H9 (cell line): ENCODE results near the gene CCDC30. TPM values are rescaled to one million over a fixed set of nuclear protein-coding genes. Genes with fewer than 3 reads are reported as not detected.

Experiments
- DNase-seq: peaks from one replicate; pipeline ENCODE4 v3.0.0-alpha.2; 2017
- H2AFZ ChIP-seq: one replicate; pipeline ENCODE4 v1.6.1; 2013; ENCODE audit warnings: mild to moderate bottlenecking, low read length, control low read depth, moderate library complexity
- H2AK5ac ChIP-seq: 2 replicates; pipeline ENCODE4 v1.6.1; 2013; ENCODE audit warnings: low read length, control low read depth, mixed read lengths; ENCODE audit not compliant: insufficient read length
- H2BK120ac ChIP-seq: one replicate; pipeline ENCODE4 v1.6.1; 2013; ENCODE audit warnings: low read depth, mild to moderate bottlenecking, low read length, control low read depth, inconsistent platforms; ENCODE audit not compliant: poor library complexity, severe bottlenecking
- H2BK12ac ChIP-seq: 2 replicates; pipeline ENCODE4 v1.6.1; 2013; ENCODE audit warnings: low read length, control low read depth, mixed read lengths, low read depth; ENCODE audit not compliant: insufficient read length
- H2BK15ac ChIP-seq: 2 replicates; pipeline ENCODE4 v1.6.1; 2013; ENCODE audit warnings: low read depth, low read length, control low read depth
- H2BK20ac ChIP-seq: one replicate; pipeline ENCODE4 v1.6.1; 2013; ENCODE audit warnings: low read depth, mild to moderate bottlenecking, low read length, control low read depth, inconsistent platforms; ENCODE audit not compliant: poor library complexity, severe bottlenecking
- H2BK5ac ChIP-seq: 2 replicates; pipeline ENCODE4 v1.6.1; 2013; ENCODE audit warnings: low read length, control low read depth, mixed read lengths; ENCODE audit not compliant: insufficient read length
- H3K14ac ChIP-seq: 2 replicates; pipeline ENCODE4 v1.6.1; 2013; ENCODE audit warnings: low read length, control low read depth; ENCODE audit not compliant: insufficient read depth
- H3K18ac ChIP-seq: 2 replicates; pipeline ENCODE4 v1.6.1; 2013; ENCODE audit warnings: low read depth, mild to moderate bottlenecking, mixed read lengths, low read length, control low read depth; ENCODE audit not compliant: insufficient read length
- H3K23ac ChIP-seq: 2 replicates; pipeline ENCODE4 v1.6.1; 2013; ENCODE audit warnings: low read length, control low read depth, mixed read lengths, low read depth; ENCODE audit not compliant: insufficient read length
- H3K23me2 ChIP-seq: 2 replicates; pipeline ENCODE4 v1.6.1; 2013; ENCODE audit warnings: low read depth, mild to moderate bottlenecking, mixed read lengths, low read length, control low read depth; ENCODE audit not compliant: insufficient read length, poor library complexity, severe bottlenecking
- H3K27ac ChIP-seq: 2 replicates; pipeline ENCODE4 v1.5.1; 2013; ENCODE audit warnings: low read length, control low read depth, mixed read lengths, low read depth; ENCODE audit not compliant: insufficient read length
- H3K27me3 ChIP-seq: 2 replicates; pipeline ENCODE4 v1.6.1; 2013; ENCODE audit warnings: low read length, control low read depth, inconsistent platforms; ENCODE audit not compliant: insufficient read depth
- H3K4ac ChIP-seq: 2 replicates; pipeline ENCODE4 v1.6.1; 2013; ENCODE audit warnings: low read depth, mild to moderate bottlenecking, control low read depth, inconsistent platforms, low read length, moderate library complexity
- H3K4me1 ChIP-seq: 2 replicates; pipeline ENCODE4 v1.6.1; 2013; ENCODE audit warnings: low read length, control low read depth, inconsistent platforms; ENCODE audit not compliant: insufficient read depth
- H3K4me2 ChIP-seq: 2 replicates; pipeline ENCODE4 v1.6.1; 2013; ENCODE audit warnings: low read length, control low read depth, mixed read lengths; ENCODE audit not compliant: insufficient read length, insufficient read depth
- H3K56ac ChIP-seq: 2 replicates; pipeline ENCODE4 v1.6.1; 2013; ENCODE audit warnings: low read depth, mild to moderate bottlenecking, mixed read lengths, low read length, control low read depth; ENCODE audit not compliant: insufficient read length
- H3K79me1 ChIP-seq: 2 replicates; pipeline ENCODE4 v1.6.1; 2013; ENCODE audit warnings: low read depth, mild to moderate bottlenecking, moderate library complexity, low read length, control low read depth, inconsistent platforms; ENCODE audit not compliant: insufficient read depth, poor library complexity, severe bottlenecking
- H3K79me2 ChIP-seq: 2 replicates; pipeline ENCODE4 v1.6.1; 2013; ENCODE audit warnings: low read length, control low read depth, inconsistent platforms; ENCODE audit not compliant: insufficient read depth
- H3K9ac ChIP-seq: 2 replicates; pipeline ENCODE4 v1.6.1; 2013; ENCODE audit warnings: low read length, control low read depth, mixed read lengths; ENCODE audit not compliant: insufficient read length; ENCODE audit errors: extremely low read depth
- H3K9me3 ChIP-seq: one replicate; pipeline ENCODE4 v1.6.1; 2013; ENCODE audit warnings: low read depth, low read length, inconsistent platforms; ENCODE audit not compliant: control insufficient read depth
- H3T11ph ChIP-seq: one replicate; pipeline ENCODE4 v1.6.1; 2013; ENCODE audit warnings: mild to moderate bottlenecking, low read length, control low read depth, inconsistent platforms
- H4K20me1 ChIP-seq: one replicate; pipeline ENCODE4 v1.6.1; 2013; ENCODE audit not compliant: control insufficient read depth, insufficient read length, insufficient read depth
- H4K5ac ChIP-seq: 2 replicates; pipeline ENCODE4 v1.6.1; 2013; ENCODE audit warnings: low read depth, mild to moderate bottlenecking, mixed read lengths, low read length, control low read depth; ENCODE audit not compliant: insufficient read length
- H4K8ac ChIP-seq: replicated peaks from 2 replicates; pipeline ENCODE4 v1.6.1; 2013; ENCODE audit warnings: low read length, control low read depth, mixed read lengths, low read depth; ENCODE audit not compliant: insufficient read length
- H4K91ac ChIP-seq: 2 replicates; pipeline ENCODE4 v1.6.1; 2013; ENCODE audit warnings: low read depth, mild to moderate bottlenecking, moderate library complexity, mixed read lengths, low read length, control low read depth; ENCODE audit not compliant: insufficient read length
- H3K27ac Mint-ChIP-seq, 3 experiments: 2 replicates in 2 of 3; 3 replicates in 1 of 3; pipeline ENCODE4 v1.8.0; 2020 to 2021; ENCODE audit warnings: mixed read lengths in 3 of 3, mild to moderate bottlenecking in 1 of 3, moderate library complexity in 1 of 3
- H3K27me3 Mint-ChIP-seq: 2 replicates; pipeline ENCODE4 v1.8.0; 2021; ENCODE audit warnings: low read depth, mild to moderate bottlenecking, moderate library complexity, mixed read lengths
- H3K36me3 Mint-ChIP-seq, 3 experiments: 2 replicates in 2 of 3; 3 replicates in 1 of 3; pipeline ENCODE4 v1.8.0; 2020 to 2021; ENCODE audit warnings: low read depth in 3 of 3, mixed read lengths in 3 of 3; ENCODE audit not compliant: insufficient read depth in 1 of 3
- H3K4me1 Mint-ChIP-seq, 2 experiments: 2 replicates each; pipeline ENCODE4 v1.8.0; 2020; ENCODE audit warnings: mixed read lengths in 2 of 2
- H3K4me3 Mint-ChIP-seq, 2 experiments: 2 replicates in 1 of 2; 3 replicates in 1 of 2; pipeline ENCODE4 v1.8.0; 2020 to 2021; ENCODE audit warnings: mild to moderate bottlenecking in 2 of 2, mixed read lengths in 2 of 2, moderate library complexity in 1 of 2
- H3K9me3 Mint-ChIP-seq, 2 experiments: 2 replicates in 1 of 2; 3 replicates in 1 of 2; pipeline ENCODE4 v1.8.0; 2020; ENCODE audit warnings: mild to moderate bottlenecking in 2 of 2, mixed read lengths in 2 of 2, moderate library complexity in 1 of 2
- CTCF ChIP-seq: fragments of 200-600 bp; sonication (generic); conservative IDR thresholded peaks from 3 replicates; pipeline ENCODE4 v1.8.0; 2021; ENCODE audit warnings: antibody characterized with exemption, mild to moderate bottlenecking
- WGBS: extraction: QIAGEN DNeasy Blood & Tissue Kit; methylation state at CpG from one replicate; pipeline ENCODE4 v1.1.7; 2013; ENCODE audit warnings: missing lambda C conversion rate, low lambda C conversion rate, mixed read lengths; ENCODE audit not compliant: insufficient read length; ENCODE audit errors: extremely low coverage; 5-methylcytosine and 5-hydroxymethylcytosine counted together
- total RNA-seq: library from RNA; stranded (reverse); gene quantifications from 2 replicates; pipeline ENCODE4 v1.2.1, GENCODE V29; 2021

The CCDC30 gene
- total RNA-seq, 1 experiment from 2014 or later: 1.8 TPM

- no peak overlapping the region for H3T11ph ChIP-seq
- H3K9ac ChIP-seq: no peak overlapping the region
- peaks cover 10 to 39% (median 25%) of the 10 kb centered on the region in 3 experiments; a peak in 6 of 7 replicates for H3K36me3 Mint-ChIP-seq
- no peak overlapping the region for H4K8ac ChIP-seq
- H3K27ac ChIP-seq: no peak overlapping the region
- H2BK12ac ChIP-seq: no peak overlapping the region
- no peak overlapping the region for H3K23ac ChIP-seq
- H4K91ac ChIP-seq: no peak overlapping the region
- H3K27ac Mint-ChIP-seq: no peak overlapping the region
- H2AK5ac ChIP-seq: no peak overlapping the region
- peaks cover 6 to 8% of the 10 kb centered on the region in 2 experiments for H3K4me1 Mint-ChIP-seq
- no peaks in the 10 kb centered on the region for H3K9me3 ChIP-seq
- no peaks in the 10 kb centered on the region for H3K9me3 Mint-ChIP-seq
- no peak for TF ChIP-seq CTCF
- WGBS: no CpG with 5 or more reads among the region's 3 CpGs
- no peak overlapping the region for H4K5ac ChIP-seq
- no peak overlapping the region for H2AFZ ChIP-seq
- H3K23me2 ChIP-seq: no peaks in the 10 kb centered on the region
- no peak overlapping the region for H3K4me3 Mint-ChIP-seq
- H3K79me2 ChIP-seq: no peaks in the 10 kb centered on the region; the same call in 1 of the 2 replicates
- no peak overlapping the region for H3K4me2 ChIP-seq
- no peak overlapping the region for H2BK15ac ChIP-seq
- no peaks in the 10 kb centered on the region for H3K27me3 ChIP-seq
- no peaks in the 10 kb centered on the region for H4K20me1 ChIP-seq
- no peaks in the 10 kb centered on the region for H3K27me3 Mint-ChIP-seq
- no peak overlapping the region for H2BK20ac ChIP-seq
- no peak overlapping the region for H3K4ac ChIP-seq
- no peak overlapping the region for H2BK5ac ChIP-seq
- DNase-seq: no peak
- H3K18ac ChIP-seq: no peak overlapping the region
- H2BK120ac ChIP-seq: no peak overlapping the region
- no peak overlapping the region for H3K56ac ChIP-seq
- no peak overlapping the region for H3K14ac ChIP-seq
- no peaks in the 10 kb centered on the region for H3K4me1 ChIP-seq
- no peaks in the 10 kb centered on the region for H3K79me1 ChIP-seq
Measured at GRCh38 chr1:42675467-42675866, 212.4 kb downstream of the CCDC30 start.
